PFSK-1 (cell line): Measurements from ENCODE around the gene SIGLEC10.

ENCODE experiments used
- FOXP2 ChIP-seq: optimal IDR thresholded peaks from 2 replicates; pipeline ENCODE3; 2011; ENCODE audit warnings: borderline replicate concordance, control low read depth, inconsistent platforms; ENCODE audit not compliant: insufficient read depth; ENCODE audit errors: extremely low read length, extremely low read depth
- POLR2AphosphoS5 ChIP-seq: IDR thresholded peaks from 2 replicates; pipeline ENCODE4 v1.6.1; 2012; ENCODE audit warnings: low read depth, mild to moderate bottlenecking, control low read depth, low read length, moderate library complexity
- REST ChIP-seq, 2 experiments: IDR thresholded peaks; 2 replicates each; pipeline versions ENCODE4 v1.6.1 to v1.8.0; 2011 to 2012; ENCODE audit warnings: low read depth in 2 of 2, low read length in 2 of 2, control low read depth in 1 of 2, inconsistent platforms in 1 of 2, mild to moderate bottlenecking in 1 of 2, moderate library complexity in 1 of 2; ENCODE audit not compliant: insufficient read depth in 1 of 2
- SIN3A ChIP-seq: IDR thresholded peaks from 2 replicates; pipeline ENCODE4 v1.6.1; 2012; ENCODE audit warnings: mild to moderate bottlenecking, low read length, moderate library complexity, borderline replicate concordance; ENCODE audit not compliant: insufficient read depth
- TAF1 ChIP-seq: IDR thresholded peaks from 2 replicates; pipeline ENCODE4 v1.6.1; 2012; ENCODE audit warnings: low read length, control low read depth, borderline replicate concordance; ENCODE audit not compliant: insufficient read depth

The SIGLEC10 gene

GRCh38 chr19:51389143-51389542 is 28.3 kb downstream of the SIGLEC10 start:
- TF ChIP-seq REST (IDR thresholded peaks at IDR 0.05; ENCODE audit: insufficient read depth in 1 of 2, low read depth in 2 of 2, low read length in 2 of 2): no peak
- no peak for TF ChIP-seq TAF1
- no peak for TF ChIP-seq FOXP2
- TF ChIP-seq POLR2AphosphoS5: no peak
- no peak for TF ChIP-seq SIN3A

DNA sequence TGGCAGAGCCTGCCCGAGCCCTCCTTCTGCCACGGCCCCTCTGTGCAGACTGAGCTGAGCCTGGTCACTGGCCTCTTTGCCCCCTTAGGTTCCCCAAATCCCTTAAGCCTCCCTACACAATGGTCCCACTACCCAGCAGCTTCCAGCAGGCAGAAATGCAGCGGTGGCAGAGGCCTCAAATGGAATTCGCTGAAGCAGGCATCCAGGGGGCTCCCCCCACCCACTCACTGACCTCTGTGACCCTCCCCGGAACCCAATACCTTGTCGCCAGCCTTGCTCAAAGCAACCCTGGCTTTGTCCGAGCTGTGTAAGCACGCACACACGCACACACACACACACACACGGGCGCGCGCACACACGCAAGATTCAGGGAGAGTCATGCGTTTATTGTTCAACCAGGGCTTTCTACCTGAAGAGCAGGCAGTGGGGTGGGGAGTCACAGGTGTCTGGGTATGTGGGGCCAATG is 29.5 kb downstream of the SIGLEC10 start, which contains the start of gene LIM2:
Gene LIM2 (minus strand): TSS at position 51 of the 466 bp plus-strand sequence. CDS start 531 bp downstream, outside the sequence.
- TF ChIP-seq REST (IDR thresholded peaks at IDR 0.05; ENCODE audit: insufficient read depth in 1 of 2, low read depth in 2 of 2, low read length in 2 of 2) (no peak), POLR2AphosphoS5 (no peak), TAF1 (no peak), FOXP2 (no peak), SIN3A (no peak)

DNA sequence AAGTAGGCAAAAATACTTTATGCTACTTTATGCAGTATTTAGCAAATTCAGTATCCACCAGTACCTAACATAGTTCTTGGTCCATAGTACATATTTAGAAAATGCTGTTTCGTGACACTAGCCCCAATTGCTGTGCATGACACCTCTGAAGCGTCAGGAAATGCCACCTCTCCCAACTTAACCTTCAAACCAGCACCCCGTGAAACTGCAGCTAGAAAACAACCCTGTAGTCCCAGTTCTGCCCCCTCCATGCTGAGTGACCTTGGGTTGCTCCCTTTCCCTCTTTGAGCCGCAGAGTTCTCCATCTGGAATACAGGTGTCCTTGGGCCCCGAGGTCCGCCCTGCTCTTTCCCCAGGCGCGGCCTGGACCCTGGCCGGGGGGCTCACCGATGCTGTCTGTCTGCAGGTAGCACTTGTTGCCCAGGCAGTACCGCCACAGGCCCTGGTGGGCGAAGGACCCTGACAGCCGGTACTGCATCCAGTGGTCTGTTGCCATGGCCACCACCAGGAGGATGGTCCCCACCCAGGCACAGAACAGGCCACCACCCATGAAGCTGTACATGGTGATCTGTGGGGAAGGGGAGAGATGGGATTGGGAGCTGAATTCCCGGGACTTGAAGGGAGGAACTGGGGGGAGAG is 30.4 kb downstream of the SIGLEC10 start:
- TF ChIP-seq TAF1 (no peak), FOXP2 (no peak), SIN3A (no peak), POLR2AphosphoS5 (no peak), REST (IDR thresholded peaks at IDR 0.05; ENCODE audit: insufficient read depth in 1 of 2, low read depth in 2 of 2, low read length in 2 of 2) (no peak)

DNA sequence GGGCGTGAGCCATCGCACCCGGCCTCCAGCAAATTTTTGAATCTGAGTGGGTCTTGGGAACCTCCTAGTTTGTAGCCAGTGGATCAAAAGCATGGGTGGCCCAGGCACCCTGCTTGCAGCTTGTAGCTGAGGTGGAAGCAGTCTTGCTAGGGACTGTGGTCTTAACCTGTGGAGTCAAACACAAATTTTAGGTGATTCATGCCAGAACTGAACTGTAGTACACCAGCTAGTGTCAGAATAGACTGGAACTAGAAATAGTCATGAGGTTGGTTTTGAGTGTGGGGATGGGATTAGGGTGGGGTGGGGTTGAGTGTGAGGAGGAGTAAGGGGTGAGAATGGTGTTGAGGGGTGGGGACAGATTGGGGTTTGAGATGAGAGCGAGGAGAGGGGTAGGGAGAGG is 35.4 kb downstream of the SIGLEC10 start:
- no peak for TF ChIP-seq TAF1
- no peak for TF ChIP-seq FOXP2

- TF ChIP-seq POLR2AphosphoS5: no peak
- TF ChIP-seq TAF1: no peak
- TF ChIP-seq REST (IDR thresholded peaks at IDR 0.05; ENCODE audit: insufficient read depth in 1 of 2, low read depth in 2 of 2, low read length in 2 of 2): no peak
- TF ChIP-seq SIN3A: no peak
- TF ChIP-seq FOXP2: no peak
Observed at GRCh38 chr19:51380379-51380778, 37.1 kb downstream of the SIGLEC10 start.
